Non-pigmented ciliary epithelial cell (primary cell): ENCODE results near the gene CNTN5.

Source experiments
- DNase-seq: peaks from one replicate; pipeline ENCODE4 v3.0.0-alpha.2; 2010; ENCODE audit warnings: low read depth

Gene CNTN5

GRCh38 chr11:99513368-99513767 lies 492.6 kb downstream of the CNTN5 start:
- DNase-seq = no peak

GRCh38 chr11:99519095-99519494 lies 498.3 kb downstream of the CNTN5 start:
- DNase-seq = no peak

- no peak for DNase-seq
Observed at GRCh38 chr11:99522467-99523173, 501.9 kb downstream of the CNTN5 start.

- DNase-seq = no peak
Observed at GRCh38 chr11:99531468-99531867, 510.7 kb downstream of the CNTN5 start.

- no peak for DNase-seq
Observed at GRCh38 chr11:99534812-99535211, 514.1 kb downstream of the CNTN5 start.

GRCh38 chr11:99535406-99535805 lies 514.7 kb downstream of the CNTN5 start:
- no peak for DNase-seq

- DNase-seq = no peak
Observed at GRCh38 chr11:99535819-99536218, 515.1 kb downstream of the CNTN5 start.

GRCh38 chr11:99537681-99538080 lies 516.9 kb downstream of the CNTN5 start:
- DNase-seq = no peak

GRCh38 chr11:99545616-99546015 lies 524.9 kb downstream of the CNTN5 start:
- no peak for DNase-seq

- DNase-seq = no peak
Observed at GRCh38 chr11:99548264-99548663, 527.5 kb downstream of the CNTN5 start.

GRCh38 chr11:99554232-99554903 lies 533.6 kb downstream of the CNTN5 start:
- DNase-seq = no peak

- DNase-seq = no peak
Observed at GRCh38 chr11:99555486-99555885, 534.7 kb downstream of the CNTN5 start.

- DNase-seq = no peak
Observed at GRCh38 chr11:99565333-99565732, 544.6 kb downstream of the CNTN5 start.

GRCh38 chr11:99567334-99567956 lies 546.7 kb downstream of the CNTN5 start:
- DNase-seq = no peak

- no peak for DNase-seq
Observed at GRCh38 chr11:99568808-99569207, 548.1 kb downstream of the CNTN5 start.

GRCh38 chr11:99571094-99571493 lies 550.3 kb downstream of the CNTN5 start:
- no peak for DNase-seq

- no peak for DNase-seq
Observed at GRCh38 chr11:99584830-99585229, 564.1 kb downstream of the CNTN5 start.

- DNase-seq = no peak
Observed at GRCh38 chr11:99585606-99586005, 564.9 kb downstream of the CNTN5 start.

GRCh38 chr11:99589771-99590170 lies 569.0 kb downstream of the CNTN5 start:
- no peak for DNase-seq

GRCh38 chr11:99592266-99592665 lies 571.5 kb downstream of the CNTN5 start:
- no peak for DNase-seq

GRCh38 chr11:99593197-99593596 lies 572.4 kb downstream of the CNTN5 start:
- no peak for DNase-seq

- no peak for DNase-seq
Observed at GRCh38 chr11:99601179-99601578, 580.4 kb downstream of the CNTN5 start.

- DNase-seq = no peak
Observed at GRCh38 chr11:99614352-99614751, 593.6 kb downstream of the CNTN5 start.
